HG02642 (cell line): ENCODE data around the gene ETV7.
"Not testable (repeated sequence)": the region's sequence is repeated elsewhere in the genome, so short reads cannot be mapped to it uniquely, and the experiment has no call there.

ENCODE experiments used
- ATAC-seq: cut with Tn5 transposase; IDR thresholded peaks from one replicate; pipeline ENCODE4 v1.9.1; 2021; ENCODE audit warnings: mild to moderate bottlenecking; ENCODE audit not compliant: unreplicated experiment, poor library complexity

Gene ETV7

GRCh38 chr6:36387440-36388303 lies at the start of gene ETV7:
ETV7 (minus strand) TSS chr6:36387669; CDS start chr6:36387541, 128 bp downstream.
- no peak for ATAC-seq

GRCh38 chr6:36436466-36436865 lies 49.0 kb upstream of the ETV7 start:
- ATAC-seq, result no peak

- ATAC-seq, result no peak
These were observed 44.7 kb upstream of the ETV7 start for GRCh38 chr6:36432151-36432671.

DNA sequence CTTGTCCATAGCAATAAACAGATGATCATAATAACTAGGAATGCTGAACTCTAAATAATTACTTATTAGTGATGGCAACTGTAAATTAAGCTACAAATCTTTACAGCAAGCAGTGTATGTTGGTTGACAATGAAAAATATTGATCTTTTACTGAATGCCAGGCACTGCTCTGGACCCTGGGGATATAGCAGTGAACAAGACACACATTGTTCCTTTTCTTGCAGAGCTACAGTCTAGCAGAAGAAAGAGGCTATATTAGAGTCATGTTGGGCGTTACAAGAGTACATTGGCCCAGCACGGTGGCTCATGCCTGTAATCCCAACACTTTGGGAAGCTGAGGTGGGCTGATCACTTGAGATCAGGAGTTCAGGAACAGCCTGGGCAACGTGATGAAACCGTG lies 43.7 kb upstream of the ETV7 start:
- no peak for ATAC-seq

DNA sequence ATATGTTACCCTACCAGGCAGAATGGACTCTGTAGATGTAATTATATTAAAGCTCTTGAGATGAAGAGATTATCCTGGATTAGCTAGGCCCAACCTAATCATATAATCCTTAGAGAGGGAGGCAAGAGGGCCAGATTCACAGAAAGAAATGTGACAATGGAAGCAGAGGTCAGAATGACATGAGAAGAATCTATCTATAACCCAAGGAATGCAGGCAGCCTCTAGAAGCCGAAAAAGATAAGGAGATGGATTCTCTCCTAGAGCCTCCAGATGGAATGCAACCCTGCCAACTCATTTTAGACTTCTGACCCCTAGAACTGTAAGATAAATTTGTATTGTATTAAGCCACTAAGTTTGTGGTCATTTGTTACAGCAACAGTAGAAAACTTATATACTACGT lies 42.9 kb upstream of the ETV7 start:
- ATAC-seq, result no peak

DNA sequence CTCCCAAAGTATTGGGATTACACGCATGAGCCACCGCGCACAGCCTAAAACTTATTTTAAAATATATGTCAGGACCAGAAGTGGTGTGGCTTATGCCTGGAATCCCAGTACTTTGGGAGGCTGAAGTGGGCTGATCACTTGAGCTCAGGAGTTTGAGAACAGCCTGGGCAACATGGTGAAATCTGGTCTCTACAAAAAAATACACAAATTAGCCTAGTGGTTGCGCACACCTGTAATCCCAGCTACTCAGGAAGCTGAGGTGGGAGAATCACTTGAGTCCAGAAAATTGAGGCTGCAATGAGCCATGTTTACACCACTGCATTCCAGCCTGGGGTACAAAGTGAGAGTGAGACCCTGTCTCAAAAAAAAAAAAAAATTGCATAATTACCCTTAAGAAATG lies 41.4 kb upstream of the ETV7 start:
- no peak for ATAC-seq

DNA sequence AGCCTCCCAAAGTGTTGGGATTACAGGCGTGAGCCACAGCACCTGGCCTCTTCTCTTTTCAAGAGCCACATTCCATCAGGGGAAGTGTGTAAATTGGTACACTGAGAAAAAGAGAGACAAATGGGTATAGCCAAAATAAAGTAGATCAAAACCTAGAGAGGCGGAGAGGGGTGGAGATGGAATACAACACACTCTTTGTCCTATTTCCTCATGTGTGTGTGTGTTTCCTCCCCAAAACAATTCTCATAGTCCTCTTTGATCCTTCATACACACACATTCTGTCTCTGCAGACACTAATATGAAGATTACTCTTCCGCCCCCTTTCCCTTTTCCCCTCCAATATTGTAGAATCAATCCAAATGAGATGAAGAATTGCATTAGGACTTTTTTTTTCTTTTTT lies 39.2 kb upstream of the ETV7 start:
- ATAC-seq, result no peak

- peak; percentile 98 for ATAC-seq
These were observed 35.8 kb upstream of the ETV7 start for GRCh38 chr6:36423101-36423824.

DNA sequence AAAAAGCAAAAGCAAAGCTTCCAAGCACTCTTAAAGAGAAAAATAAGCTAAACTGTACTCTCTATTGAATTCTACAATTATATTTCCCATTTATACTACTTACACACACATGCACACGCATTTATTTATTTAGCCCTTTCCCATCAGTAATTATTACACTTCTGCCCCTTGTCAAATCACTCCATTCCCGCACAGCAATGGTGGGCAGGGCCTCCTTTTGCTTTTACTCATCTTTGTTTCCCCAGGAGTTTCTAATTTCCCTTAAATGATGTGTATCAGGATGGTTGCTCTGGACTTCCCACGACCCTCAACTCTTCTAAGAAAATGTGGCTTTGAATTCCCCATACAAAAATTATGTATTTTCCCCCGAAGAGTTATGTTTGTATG lies 35.2 kb upstream of the ETV7 start:
- no peak for ATAC-seq

GRCh38 chr6:36419310-36419709 lies 31.8 kb upstream of the ETV7 start:
- ATAC-seq, result no peak

GRCh38 chr6:36418558-36418957 lies 31.1 kb upstream of the ETV7 start:
- ATAC-seq, result no peak

- ATAC-seq, result no peak
These were observed 27.0 kb upstream of the ETV7 start for GRCh38 chr6:36414481-36414880.

GRCh38 chr6:36413489-36414480 lies 26.3 kb upstream of the ETV7 start:
- no peak for ATAC-seq

DNA sequence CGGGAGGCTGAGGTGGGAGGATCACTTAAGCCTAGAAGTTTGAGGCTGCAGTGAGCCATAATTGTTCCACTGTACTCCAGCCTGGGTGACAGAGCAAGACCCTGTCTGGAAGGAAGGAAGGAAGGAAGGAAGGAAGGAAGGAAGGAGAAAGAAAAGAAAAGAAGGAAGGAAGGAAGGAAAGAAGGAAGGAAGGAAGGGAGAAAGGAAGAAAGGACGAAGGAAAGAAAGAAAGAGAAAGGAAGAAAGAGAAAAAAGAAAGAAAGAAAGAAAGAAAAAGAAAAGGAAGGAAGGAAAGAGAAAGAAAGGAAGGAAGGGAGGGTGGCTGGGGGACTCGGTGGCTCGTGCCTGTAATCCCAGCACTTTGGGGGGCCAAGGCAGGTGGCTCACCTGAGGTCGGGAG lies 22.2 kb upstream of the ETV7 start:
- ATAC-seq, result not testable (repeated sequence)

DNA sequence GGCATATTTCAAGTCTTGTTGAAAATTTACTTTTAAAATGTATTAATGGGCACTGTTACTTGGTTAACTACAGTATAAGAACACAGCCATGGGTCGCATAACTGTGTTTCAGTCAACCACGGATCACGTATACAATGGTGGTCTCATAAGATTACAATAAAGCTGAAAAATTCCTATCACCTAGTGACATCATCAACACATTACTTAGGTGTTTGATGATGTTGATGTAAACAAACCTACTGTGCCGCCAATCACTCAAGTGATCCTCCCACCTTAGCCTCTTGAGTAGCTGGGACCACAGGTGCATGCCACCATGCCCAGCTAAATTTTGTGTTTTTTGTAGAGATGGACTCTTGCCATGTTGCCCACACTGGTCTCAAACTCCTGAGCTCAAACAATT lies 16.7 kb upstream of the ETV7 start:
- ATAC-seq, result no peak

- no peak for ATAC-seq
These were observed 15.0 kb upstream of the ETV7 start for GRCh38 chr6:36402481-36402880.

DNA sequence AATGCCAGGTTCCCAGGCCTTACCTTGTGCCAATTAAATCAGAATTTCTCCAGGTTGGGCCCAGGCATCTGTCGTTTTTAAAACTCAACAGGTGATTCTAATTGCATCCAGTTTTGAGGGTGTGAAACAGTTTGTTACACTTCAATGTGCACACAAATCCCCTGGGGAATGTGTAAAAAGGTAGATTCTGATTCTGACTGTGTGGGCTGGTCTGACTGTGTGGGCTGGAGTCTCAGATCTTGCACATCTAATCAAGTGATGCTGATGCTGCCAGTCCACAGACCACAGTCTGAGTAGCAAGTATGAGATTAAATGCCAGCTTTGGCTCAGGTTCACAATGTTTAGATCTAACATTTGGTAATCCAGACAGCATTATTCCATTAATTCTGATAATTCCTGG lies 12.5 kb upstream of the ETV7 start:
- ATAC-seq, result no peak

GRCh38 chr6:36392621-36393020 lies 5.2 kb upstream of the ETV7 start:
- no peak for ATAC-seq

DNA sequence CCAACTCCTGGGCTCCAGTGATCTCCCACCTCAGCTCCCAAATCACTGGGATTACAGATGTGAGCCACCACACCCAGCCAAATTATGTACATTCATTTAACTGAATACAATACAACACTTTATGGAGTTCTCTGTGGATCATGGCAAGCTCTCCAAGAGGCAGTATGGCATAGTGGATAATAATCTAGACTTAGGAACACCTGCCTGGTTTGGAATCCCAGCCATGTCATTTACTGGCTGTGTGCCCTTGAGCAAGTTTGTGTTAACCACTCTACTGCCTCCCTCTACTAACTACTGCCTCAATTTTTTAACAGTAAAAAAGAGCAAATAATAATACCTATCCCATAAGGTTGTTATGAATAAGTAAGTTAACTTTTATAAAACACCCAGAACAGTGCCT lies 1.9 kb upstream of the ETV7 start:
- no peak for ATAC-seq
